Measurements from ENCODE around the gene IGFBP6.

DNA sequence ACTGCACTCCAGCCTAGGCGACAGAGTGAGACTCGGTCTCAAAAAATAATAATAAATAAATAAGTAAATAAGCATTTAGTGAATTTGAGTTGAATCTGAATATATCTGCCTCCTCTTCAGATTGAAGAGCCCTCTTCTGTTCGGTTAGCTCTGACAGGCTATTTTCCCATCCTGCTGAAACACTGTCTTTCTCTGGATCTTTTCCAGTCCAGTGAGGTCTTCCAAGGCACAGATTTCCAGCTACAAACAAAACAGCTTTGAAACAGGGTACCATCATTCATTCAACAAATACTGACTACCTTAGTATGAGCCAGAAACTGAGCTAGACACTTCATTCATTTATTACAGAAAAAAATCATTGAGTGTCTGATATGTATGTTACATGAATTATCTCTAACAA, 11.1 kb upstream of the IGFBP6 start:
- TF ChIP-seq POLR2A (IDR thresholded peaks at IDR 0.05) (no peak), POLR2AphosphoS5 (IDR thresholded peaks at IDR 0.05) (no peak)
- TF ChIP-seq, protein P1, sequence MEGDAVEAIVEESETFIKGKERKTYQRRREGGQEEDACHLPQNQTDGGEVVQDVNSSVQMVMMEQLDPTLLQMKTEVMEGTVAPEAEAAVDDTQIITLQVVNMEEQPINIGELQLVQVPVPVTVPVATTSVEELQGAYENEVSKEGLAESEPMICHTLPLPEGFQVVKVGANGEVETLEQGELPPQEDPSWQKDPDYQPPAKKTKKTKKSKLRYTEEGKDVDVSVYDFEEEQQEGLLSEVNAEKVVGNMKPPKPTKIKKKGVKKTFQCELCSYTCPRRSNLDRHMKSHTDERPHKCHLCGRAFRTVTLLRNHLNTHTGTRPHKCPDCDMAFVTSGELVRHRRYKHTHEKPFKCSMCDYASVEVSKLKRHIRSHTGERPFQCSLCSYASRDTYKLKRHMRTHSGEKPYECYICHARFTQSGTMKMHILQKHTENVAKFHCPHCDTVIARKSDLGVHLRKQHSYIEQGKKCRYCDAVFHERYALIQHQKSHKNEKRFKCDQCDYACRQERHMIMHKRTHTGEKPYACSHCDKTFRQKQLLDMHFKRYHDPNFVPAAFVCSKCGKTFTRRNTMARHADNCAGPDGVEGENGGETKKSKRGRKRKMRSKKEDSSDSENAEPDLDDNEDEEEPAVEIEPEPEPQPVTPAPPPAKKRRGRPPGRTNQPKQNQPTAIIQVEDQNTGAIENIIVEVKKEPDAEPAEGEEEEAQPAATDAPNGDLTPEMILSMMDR (IDR thresholded peaks at IDR 0.05): no peak

All from stomach (tissue), 4 donors.